SH-SY5Y (cell line): ENCODE measurements around the gene ITPR2.
A peak's percentile ranks its signal among the peaks of the same experiment; 100 is the strongest.

Experiments
- GATA2 ChIP-seq: IDR thresholded peaks from 2 replicates; pipeline ENCODE4 v1.6.1; 2011; ENCODE audit warnings: mild to moderate bottlenecking, low read depth, low read length
- GATA3 ChIP-seq: IDR thresholded peaks from 2 replicates; pipeline ENCODE4 v1.6.1; 2011; ENCODE audit warnings: low read depth, mild to moderate bottlenecking, low read length, moderate library complexity

The ITPR2 gene

DNA sequence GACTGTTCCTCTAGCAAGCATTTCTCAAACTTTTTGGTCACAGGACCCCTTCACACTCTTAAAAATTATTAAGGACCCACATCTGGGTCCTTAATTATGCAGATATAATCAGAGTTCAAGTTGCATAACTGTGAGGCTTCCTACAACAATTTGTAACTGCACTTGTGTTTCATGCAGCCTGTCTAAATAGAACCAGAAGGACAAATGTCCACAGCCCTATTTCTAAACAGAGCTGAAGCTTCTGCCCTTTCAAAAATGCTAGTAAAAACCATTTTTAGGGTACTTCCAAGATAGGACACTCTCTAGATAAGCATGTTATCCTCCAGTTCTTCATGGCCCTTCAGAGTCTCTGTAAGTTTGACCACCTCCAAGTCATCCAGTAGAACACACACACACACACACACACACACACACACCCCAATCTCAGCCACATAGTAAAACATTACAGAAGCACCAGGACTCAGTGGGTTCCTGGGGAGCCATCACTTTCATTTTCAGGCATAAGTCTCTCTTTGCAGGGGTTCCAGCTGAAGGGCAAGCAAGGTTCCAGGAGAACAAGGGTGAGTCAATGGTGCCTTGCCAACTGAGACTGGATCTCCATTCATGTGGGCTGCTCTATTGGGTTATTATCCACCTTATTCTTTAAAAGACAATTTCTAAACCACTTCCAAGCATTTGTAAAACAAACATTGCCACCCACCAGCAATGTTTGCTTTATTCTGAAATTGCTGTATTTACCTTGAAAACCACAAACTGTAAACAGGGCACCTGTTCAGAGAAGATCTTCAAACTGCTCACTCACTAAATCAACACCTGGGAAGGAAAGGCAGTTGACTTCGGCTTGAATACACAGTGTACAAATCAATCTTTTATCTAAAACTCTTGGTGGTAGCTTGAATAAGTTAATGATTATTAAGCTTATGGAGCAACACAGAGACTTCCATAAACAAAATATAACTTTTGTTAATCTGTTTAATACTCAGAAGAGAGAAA, 64.1 kb downstream of the ITPR2 start:
- TF ChIP-seq GATA2, result no peak
- TF ChIP-seq GATA3, result no peak

DNA sequence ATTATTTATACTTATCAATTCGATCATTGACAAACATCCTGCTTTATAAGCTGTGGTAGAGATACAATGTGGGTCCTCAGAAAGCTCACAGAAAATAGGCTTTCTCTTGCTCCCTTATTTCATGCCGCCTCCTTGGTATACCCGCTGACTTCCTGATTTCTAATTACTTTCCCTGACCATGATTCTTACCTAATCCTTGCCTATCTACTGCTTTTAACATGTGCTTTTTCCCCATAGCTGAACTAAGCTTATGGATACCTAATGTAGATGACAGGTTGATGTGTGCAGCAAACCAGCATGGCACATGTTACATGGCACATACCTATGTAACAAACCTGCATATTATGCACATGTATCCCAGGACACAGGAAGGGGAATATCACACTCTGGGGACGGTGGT, 65.1 kb downstream of the ITPR2 start:
- no peak for TF ChIP-seq GATA3

DNA sequence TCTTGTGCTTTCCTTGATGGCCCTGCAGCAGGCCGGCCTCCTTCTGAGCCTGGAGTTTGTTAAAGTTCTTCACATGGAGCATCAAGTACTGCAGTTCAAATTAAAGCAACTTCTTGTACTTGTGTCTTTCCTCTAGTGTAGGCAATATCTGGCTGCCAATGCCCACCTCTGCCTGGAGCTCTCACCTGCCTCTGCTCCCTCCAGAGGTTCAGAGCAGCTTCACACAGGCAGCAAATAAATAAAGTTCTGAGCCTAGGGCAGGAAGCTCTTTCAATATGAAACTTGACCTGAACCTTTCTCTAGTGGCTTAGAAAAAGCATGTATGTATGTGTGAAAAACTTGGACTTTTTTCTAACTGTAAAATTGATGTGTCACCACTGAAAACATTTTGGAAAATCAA, 65.9 kb downstream of the ITPR2 start:
- TF ChIP-seq GATA3 (no peak), GATA2 (no peak)

DNA sequence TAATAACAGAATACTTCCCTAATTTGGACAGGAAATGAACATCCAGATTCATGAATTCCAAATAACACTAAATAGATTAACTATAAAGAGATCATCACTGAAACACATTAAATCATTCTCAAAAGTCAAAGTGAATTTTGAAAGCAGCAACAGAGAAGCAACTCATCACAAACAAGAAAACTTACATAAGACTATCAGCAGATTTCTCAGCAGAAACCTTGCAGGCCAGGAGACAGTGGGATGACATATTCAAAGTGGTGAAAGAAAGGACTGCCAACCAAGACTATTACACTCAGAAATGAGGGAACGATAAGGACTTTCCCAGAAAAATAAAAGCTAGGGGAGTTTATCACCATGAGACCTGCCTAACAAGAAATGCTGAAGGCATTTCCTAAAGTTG, 70.8 kb downstream of the ITPR2 start:
- no peak for TF ChIP-seq GATA2
- no peak for TF ChIP-seq GATA3

DNA sequence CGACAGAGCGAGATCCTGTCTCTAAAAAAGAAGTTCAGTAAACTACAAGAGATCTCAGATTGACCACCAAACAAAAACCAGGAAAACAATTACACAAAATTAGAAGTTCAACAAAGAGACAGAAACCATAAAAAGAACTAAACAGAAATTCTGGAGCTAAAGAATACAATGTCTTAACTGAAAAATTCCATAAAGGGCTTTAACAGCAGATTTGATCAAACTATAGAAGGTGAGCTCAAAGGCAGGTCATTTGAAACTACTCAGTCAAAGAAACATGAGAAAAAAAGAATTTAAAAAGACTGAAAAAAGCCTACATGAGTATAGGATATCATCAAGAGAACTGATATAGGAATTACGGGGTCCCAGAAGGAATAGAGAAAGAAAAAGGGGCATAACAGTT, 71.2 kb downstream of the ITPR2 start:
- no peak for TF ChIP-seq GATA2
- no peak for TF ChIP-seq GATA3

DNA sequence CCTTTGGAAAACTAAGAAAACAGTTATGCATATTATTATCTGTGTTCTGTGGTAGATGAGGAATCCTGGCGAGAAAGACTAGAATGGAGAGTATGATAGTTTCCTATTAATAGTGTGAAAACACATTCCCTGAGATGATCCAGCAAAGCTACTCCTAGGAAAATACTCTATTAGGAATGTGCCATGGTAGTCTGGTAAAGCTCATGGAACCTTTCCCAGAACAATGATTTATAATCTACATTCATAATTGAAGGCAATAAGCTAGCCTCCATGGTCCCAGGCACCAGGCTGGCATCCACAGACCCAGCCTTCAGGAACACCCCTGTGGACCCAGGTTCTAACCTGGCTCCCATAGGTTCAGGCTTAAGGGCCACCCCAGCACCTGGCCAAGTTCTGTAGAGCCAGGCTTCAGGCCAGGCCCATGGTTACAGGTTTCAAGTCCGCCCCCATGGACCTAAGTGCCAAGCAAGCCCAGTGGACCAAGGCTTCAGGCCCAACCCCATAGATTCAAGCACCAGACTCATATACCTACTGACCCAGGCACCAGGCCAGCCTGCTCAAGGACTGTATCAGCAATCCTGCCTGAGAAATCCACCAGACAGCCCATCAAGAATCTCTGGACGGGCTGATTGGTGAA, 72.2 kb downstream of the ITPR2 start:
- TF ChIP-seq GATA2 (no peak), GATA3 (no peak)

DNA sequence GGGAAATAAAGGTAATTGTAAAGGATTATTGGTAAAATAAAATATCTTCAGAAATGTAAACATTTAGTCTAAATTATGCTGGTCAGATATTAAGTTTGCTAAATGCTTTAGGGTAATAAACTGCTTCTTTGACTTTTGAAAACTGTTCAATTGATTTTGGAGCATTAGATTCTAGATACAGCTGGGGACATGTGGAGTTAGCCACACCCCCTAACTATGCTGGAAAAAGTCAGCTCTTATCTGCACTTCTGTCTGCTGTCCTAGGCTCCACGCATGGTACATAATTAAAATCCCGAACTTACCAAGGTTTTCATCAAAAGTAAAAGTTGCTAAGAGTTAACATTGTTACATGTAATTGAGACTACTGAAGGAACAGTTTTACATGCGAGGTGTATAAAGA, 78.8 kb downstream of the ITPR2 start:
- TF ChIP-seq GATA2, result no peak
- no peak for TF ChIP-seq GATA3

DNA sequence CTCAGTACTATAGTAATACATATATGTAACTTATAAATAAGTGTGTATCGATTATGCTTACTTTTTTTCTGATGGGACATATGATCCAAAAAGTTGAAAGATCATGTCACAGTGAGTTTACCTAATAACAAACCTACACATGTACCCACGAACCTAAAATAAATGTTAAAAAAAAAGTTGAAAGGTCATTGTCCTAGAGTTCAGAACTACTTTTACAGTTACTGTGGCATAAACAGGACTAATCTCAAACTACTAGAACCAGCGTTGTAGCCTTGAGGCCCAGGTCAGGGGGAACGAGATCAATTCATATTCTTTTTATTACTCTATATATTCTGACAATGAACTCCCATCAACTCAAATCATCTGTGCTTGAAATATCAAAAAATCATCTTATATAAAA, 81.8 kb downstream of the ITPR2 start:
- TF ChIP-seq GATA2 (no peak), GATA3 (no peak)

DNA sequence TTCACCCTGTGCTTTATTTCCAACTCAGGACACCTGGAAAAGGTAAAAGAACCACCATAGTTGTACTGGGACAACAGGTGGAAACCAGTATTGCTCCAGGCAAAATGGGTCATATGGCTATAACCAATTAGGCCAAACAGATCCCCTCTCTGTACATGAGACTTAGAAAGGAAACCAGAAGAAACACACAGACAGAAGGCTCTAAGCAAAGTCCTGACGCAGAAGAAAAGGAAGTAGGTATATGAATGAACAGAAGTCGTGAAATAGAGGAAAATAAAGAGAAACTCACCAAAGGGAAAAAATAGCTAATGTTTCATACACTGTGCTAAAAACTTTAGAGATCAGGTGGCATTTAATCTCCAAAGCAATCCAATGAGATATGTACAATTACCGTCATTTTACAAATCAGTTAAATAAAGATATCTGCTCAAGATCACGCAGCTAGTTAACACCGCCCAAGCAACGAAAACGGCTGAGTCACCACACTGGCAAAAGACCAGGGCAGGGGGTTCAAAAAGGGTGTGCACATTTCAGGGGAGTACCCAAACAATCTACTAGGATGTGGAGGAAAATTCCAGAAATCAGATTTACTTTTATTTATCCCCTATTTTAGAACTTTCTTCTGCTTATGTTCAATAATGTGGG, 82.3 kb downstream of the ITPR2 start:
- TF ChIP-seq GATA3 (no peak), GATA2 (no peak)

DNA sequence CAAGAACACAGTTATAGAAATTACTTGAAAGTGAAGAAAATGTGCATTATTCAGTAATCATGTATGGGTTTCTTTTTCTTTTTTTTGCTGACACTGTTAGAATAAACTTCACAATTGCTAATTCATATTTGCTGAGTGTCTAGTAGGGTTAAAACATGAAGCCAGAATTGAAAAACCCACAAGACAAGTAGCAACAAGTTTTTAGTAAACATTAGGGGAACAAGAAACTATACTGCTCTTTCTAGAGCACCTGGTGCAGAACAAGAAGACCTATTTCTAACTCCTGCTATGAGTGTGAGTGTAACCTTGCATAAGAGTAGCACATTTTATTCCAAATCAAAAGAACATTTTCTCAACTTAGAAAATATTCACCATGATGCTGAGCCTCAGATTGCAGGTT, 83.2 kb downstream of the ITPR2 start:
- no peak for TF ChIP-seq GATA3
- no peak for TF ChIP-seq GATA2

DNA sequence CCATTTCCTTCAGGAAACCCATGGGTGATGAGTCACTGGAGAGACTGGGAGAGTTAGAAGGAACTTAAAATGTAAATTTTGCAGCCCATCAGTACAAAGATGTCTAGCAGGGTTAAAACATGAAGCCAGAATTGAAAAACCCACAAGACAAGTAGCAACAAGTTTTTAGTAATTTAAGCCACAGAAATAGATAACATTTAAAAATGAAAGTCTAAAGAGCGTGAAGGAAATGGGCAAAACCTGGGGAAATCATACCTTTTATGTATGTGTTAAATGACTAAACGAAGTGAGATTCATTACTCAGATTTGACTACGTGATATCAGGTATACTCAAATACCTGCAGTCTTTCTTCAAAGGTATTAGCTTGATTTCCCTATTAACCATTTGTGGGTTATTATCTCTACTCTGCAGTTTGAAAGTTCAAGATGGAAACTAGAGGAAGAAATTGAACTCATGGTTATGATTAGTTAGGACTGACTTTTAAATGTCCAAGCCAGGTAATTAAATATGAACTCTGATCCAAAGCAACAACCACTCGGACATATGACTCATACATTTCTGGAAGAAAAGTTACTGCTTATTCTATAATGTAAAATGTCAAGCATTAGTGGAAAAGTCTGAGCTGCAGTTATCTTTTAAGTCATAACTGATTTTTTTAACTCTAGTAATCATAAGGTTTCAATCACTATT, 84.1 kb downstream of the ITPR2 start:
- TF ChIP-seq GATA2, result no peak
- TF ChIP-seq GATA3, result no peak

DNA sequence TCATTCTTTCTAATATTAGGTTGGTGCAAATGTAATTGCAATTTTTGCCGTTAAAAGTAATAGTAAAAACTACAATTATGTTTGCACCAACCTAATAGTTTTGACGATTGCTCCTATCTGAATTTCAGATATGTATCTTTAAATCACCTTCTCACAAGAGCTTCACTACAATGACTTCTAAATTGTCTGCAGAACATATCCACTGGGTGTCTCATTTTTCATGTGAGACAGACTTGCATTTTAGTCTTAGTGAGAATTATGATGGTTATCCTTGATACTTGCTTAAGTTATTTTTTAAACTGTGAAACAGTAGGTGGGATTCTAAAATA, 84.6 kb downstream of the ITPR2 start:
- TF ChIP-seq GATA3 (no peak), GATA2 (no peak)

DNA sequence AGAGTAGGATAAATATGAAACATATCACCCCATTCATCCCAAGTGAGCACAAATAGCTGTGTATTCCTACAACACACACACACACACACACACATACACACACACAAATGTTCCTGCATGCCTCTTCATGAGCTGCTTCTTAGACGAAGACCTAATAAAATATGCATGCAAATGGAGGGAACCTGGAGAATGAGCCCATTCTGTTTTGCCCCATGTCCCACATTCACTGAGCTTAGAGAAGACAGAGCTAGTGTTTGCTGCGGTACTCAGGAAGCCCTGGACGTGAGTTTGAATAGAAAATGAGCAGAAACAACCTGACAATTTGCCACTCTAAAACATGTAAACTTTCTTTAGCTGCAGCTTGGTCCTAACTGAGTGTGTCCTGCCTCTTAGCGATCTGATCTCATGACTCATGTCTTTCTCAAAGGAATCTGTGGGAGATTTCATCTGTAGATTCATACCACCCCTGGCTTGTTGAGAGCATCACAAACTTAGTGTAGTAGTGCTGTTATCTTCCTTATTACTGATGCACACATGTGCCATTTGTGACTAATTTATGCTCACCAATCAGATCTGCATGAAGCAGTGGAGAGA, 86.8 kb downstream of the ITPR2 start:
- no peak for TF ChIP-seq GATA3
- TF ChIP-seq GATA2, result no peak

DNA sequence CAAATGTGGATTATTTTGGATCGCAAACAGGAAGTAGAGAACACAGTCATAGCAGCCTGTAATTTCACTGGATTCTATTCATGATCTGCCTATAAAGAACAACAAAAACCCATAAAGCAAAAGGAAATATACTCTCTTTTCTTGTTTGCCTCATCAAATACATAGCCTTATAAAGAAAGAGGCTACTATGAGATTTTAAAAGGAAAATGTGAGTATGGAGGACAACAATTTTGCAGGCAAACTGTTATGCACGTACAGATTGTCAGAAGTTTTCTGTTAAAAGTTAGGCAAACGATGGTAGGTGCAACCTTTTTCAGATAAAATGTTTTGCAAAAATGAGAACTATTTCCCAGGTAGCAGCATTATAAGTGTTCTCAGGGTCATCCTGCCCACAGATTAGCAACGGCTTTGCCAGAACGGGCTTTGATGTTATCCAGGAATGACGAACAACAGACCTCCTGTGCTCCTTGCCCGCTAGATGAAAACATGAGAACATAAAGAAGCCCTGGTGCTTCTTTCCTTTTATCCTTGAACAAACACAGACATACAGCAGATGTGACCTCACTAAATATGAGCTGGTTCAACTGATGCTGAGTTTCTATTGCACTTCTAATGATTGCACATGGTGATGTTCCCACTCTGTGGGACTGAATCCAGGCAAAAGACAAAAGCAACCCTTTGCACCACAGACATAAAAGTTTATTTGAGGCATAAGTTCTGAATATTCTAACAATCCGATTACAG, 88.1 kb downstream of the ITPR2 start:
- TF ChIP-seq GATA3 (peak; percentile 84), GATA2 (peak; percentile 87)
